ENCODE measurements around the gene ZHX3.

ZHX3 gene

DNA sequence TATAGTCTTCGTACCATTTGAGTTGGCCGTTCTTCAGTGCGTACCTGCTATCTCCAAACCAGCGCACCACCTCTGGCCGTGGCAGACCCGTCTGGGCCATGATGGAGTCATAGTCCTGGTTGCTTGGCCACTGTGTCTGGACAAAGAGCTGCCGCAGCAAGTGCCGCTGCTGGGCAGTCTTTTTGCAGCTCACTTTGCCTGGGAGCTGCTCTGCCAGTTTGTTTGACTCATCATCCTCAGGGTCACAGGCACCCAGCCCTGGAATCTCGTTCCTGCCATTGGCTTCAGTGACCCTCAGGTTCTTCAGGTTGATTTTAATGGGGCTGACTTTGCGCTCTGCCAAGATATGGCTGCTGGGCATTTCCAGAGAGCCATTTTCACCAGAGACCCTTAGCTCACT lies 115.1 kb downstream of the ZHX3 start:
- no peak for TF ChIP-seq CTCF (conservative IDR thresholded peaks at IDR 0.05; ENCODE audit: low read length)
- no peak for DNase-seq (ENCODE audit: low read depth)
- H3K4me3 ChIP-seq (ENCODE audit: low read length): no peak overlapping the region

DNA sequence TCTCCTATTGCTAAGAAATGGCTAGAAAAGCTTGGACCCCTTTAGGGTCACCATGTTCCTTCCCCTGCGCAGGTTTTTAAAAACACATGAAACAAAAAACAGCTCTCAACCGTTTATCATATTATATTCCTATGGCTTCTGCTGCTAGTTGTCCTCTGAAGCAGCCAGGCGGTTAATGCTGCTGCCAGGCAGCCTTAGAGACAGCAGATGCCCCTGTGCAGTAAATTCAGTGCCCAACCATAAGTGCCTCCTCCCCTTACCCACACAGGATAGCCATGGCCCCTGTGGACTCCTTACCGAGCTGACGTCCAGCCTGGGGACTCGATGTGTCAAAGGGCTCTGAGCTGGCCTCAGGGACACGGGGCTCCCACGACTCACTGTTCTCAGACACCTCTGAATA lies 115.8 kb downstream of the ZHX3 start:
- TF ChIP-seq CTCF (conservative IDR thresholded peaks at IDR 0.05; ENCODE audit: low read length): no peak
- no peak overlapping the region for H3K4me3 ChIP-seq (ENCODE audit: low read length)
- no peak for DNase-seq (ENCODE audit: low read depth)

DNA sequence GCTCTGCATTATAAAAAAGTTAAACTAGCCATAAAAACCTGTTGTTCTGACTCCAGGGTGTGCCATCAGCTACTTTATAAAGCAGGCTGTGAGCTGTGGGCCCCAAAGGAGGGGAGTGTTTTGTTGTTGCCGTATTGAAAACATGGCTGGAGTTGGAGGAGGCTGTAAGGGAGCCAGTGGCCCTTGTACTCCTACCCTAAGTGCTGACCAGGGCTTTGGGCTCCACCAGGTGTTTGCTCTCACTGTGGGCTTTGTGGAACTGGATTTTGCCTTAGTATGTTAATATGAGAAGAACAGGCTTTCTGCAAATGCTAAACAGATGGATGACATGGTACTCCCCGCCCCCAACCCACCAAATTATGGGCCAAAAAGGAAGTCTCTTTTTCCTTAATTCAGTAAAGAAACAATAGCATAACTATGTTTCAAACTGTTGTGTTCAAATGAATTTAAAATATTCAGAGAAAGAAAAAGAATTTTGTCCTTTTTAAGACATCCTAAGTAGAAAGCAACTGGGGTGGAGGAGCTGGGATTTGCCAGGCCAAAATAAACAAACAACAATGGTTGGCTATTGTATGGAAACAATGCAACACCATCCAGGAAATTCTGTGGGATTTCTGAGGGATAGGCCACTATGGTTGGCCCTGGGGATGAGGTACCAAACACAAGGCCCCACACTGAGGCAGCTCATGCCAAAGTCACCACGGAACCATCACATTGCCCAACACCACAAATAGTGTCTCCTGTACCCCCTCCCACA lies 116.9 kb downstream of the ZHX3 start:
- no peak overlapping the region for H3K4me3 ChIP-seq (ENCODE audit: low read length)
- DNase-seq (ENCODE audit: low read depth): no peak
- TF ChIP-seq CTCF (conservative IDR thresholded peaks at IDR 0.05; ENCODE audit: low read length): no peak

DNA sequence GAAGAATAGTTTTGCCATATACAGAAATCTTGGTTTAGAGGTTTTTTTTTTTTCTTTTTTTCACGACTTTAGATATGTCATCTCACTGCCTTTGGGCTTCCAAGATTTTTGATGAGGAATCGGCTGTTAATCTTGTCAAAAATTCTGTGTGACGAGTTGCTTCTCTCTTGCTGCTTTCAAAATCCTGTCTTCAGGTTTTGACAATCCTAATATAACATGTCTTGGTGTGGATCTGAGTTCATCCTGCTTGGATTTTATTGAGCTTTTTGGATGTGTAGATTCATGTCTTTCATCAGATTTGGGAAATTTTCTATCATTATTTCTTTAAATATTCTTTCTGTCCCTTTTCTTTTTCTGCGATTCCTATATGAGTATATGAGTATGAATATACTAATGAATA lies 119.1 kb downstream of the ZHX3 start:
- no peak for TF ChIP-seq CTCF (conservative IDR thresholded peaks at IDR 0.05; ENCODE audit: low read length)
- no peak overlapping the region for H3K4me3 ChIP-seq (ENCODE audit: low read length)
- DNase-seq (ENCODE audit: low read depth): no peak

DNA sequence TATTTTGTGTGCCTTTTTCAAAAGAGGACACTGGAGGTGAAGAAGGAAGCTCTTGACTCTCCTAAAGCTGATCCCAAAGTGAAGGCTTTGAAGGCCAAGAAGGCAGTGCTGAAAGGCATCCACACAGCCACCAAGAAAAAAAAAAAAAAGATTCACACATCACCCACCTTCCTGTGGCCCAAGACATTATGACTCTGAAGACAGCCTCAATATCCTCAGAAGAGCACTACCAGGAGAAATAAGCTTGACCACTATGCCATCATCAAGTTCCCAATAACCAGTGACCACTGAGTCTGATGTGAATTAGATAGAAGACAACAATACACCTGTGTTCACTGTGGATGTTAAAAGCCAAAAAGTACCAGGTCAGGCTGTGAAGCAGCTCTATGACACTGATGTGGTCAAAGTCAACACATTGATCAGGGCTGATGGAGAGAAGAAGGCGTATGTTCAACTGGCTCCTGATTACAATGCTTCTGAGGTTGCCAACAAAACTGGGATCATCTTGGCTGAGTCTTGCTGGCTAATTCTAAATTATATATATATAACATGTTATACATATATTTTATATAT lies 120.8 kb downstream of the ZHX3 start:
- no peak for DNase-seq (ENCODE audit: low read depth)
- no peak for TF ChIP-seq CTCF (conservative IDR thresholded peaks at IDR 0.05; ENCODE audit: low read length)
- no peak overlapping the region for H3K4me3 ChIP-seq (ENCODE audit: low read length)

DNA sequence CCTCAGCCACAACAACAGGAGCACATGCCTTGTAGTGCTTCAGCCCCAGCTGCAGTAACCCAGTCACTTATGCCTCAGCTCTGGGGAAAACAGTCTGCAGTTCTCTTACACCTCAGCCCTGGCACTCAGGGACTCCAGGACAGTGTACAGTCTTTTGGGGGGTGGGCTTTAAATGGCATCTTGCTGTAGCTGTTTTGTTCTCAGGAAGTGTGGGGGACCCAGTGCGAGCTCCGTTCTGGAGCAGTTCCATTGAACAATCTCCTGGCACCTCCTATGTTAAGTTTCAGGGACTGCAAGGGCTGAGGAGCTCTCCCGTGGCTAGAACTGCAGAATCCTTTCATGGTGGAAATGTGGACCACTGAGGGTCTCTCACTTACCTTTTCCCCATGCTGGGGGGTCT lies 125.0 kb downstream of the ZHX3 start:
- DNase-seq (ENCODE audit: low read depth): no peak
- no peak for TF ChIP-seq CTCF (conservative IDR thresholded peaks at IDR 0.05; ENCODE audit: low read length)
- H3K4me3 ChIP-seq (ENCODE audit: low read length): no peak overlapping the region

Measured in AG10803 (cell line).